Gastrocnemius medialis (tissue), 4 donors: ENCODE data around the gene COX20. TPM values are rescaled to one million over a fixed set of nuclear protein-coding genes. Genes with fewer than 3 reads are reported as not detected.

Experiments
- ATAC-seq, 2 donors: fragments of 150-250 bp; one replicate each; pipeline ENCODE4 v1.9.1; 2016
- DNase-seq, 2 donors: peaks; one replicate each; pipeline ENCODE4 v3.0.0-alpha.2; 2019
- H3K27ac ChIP-seq, 4 donors: fragments of 200-600 bp; sonication (generic); 1 replicate in 1 of 4; 2 replicates in 3 of 4; pipeline ENCODE4 v1.5.1; 2016 to 2018; ENCODE audit warnings: mild to moderate bottlenecking in 2 of 4, moderate library complexity in 1 of 4
- H3K27me3 ChIP-seq, 3 donors: fragments of 200-600 bp; sonication (generic) in 2 of 3; 1 replicate in 1 of 3; 2 replicates in 2 of 3; pipeline versions ENCODE4 v1.5.1 to v1.6.0; 2016 to 2019; ENCODE audit warnings: mild to moderate bottlenecking in 1 of 3, moderate library complexity in 1 of 3
- H3K36me3 ChIP-seq, 2 donors: fragments of 200-600 bp; sonication (generic) in 1 of 2; one replicate each; pipeline ENCODE4 v1.5.1; 2017 to 2018
- H3K4me1 ChIP-seq, 2 donors: fragments of 200-600 bp; sonication (generic) in 1 of 2; one replicate each; pipeline ENCODE4 v1.5.1; 2016 to 2017; ENCODE audit warnings: mild to moderate bottlenecking in 2 of 2
- H3K4me3 ChIP-seq, 4 donors: fragments of 200-600 bp; sonication (generic) in 3 of 4; 1 replicate in 1 of 4; 2 replicates in 3 of 4; pipeline ENCODE4 v1.5.1; 2016 to 2019; ENCODE audit warnings: mild to moderate bottlenecking in 2 of 4
- H3K9me3 ChIP-seq, 3 donors: fragments of 200-600 bp; sonication (generic) in 2 of 3; 1 replicate in 1 of 3; 2 replicates in 2 of 3; pipeline ENCODE4 v1.5.1; 2016 to 2019
- POLR2A ChIP-seq, 2 donors: fragments of 450-650 bp; IDR thresholded peaks; one replicate each; pipeline ENCODE4 v1.6.1; 2017; ENCODE audit warnings: antibody characterized with exemption in 2 of 2, mild to moderate bottlenecking in 2 of 2, moderate library complexity in 2 of 2
- in situ Hi-C, 4 donors: fragments of 200-750 bp; cut with MboI; loops; one replicate each; pipeline versions ENCODE4 v1.15.0 to v1.8.0; 2017; ENCODE audit warnings: low sequenced_read_pairs in 4 of 4
- intact Hi-C: fragments of 100-400 bp; cut with DNase I; formaldehyde crosslinking; loops from one replicate; pipeline ENCODE4 v1.15.1; 2023; ENCODE audit warnings: low total_unique reads
- total RNA-seq, 4 donors: library from RNA; depleted of rRNA; stranded (reverse); fragments of >200 nt; gene quantifications; one replicate each; pipeline versions ENCODE4 v1.1.0 to v1.2.3, GENCODE V29; 2016
- TF ChIP-seq, protein P1 (sequence below), 5 experiments: fragments of 450-650 bp in 3 of 5; fragments of 200-600 bp in 2 of 5; sonication (generic) in 2 of 5; IDR thresholded peaks in 4 of 5; conservative IDR thresholded peaks in 1 of 5; 1 replicate in 4 of 5; 2 replicates in 1 of 5; pipeline ENCODE4 v1.5.1; 2016 to 2019; ENCODE audit warnings: antibody characterized with exemption in 5 of 5, mild to moderate bottlenecking in 3 of 5, moderate library complexity in 3 of 5

The COX20 gene
- total RNA-seq, 4 donors from 2014 or later = 22.7 to 72.0 (median 35.4) TPM

DNA sequence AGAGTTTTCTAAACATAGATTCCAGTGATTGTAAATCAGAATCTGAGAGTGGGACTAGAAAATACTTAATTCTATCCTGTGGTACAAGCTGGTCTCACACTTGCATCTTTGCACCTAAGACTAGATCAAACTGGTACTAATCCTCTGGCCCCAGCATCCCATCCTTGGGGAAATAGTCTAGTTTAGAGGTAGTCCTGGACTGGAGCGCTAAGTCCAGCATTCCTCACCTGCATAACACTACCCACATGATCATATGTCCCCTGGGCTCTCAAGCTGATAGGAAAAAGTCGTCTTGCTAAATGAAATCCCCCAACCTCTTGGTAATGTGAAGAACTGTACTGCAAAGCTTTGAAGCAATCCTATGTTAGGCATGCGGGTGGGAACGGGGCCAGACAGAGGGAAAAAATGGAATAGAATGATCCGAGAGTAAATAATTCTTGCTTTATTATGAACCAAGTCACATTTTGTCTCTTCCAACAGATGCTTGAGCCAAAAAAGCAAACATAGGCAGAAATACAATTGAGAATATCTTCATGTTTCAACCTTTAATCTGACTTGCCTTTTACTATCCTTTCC lies 4.8 kb downstream of the COX20 start:
- peak overlapping the region; percentile 29 to 99 (median 68) for H3K27ac ChIP-seq

DNA sequence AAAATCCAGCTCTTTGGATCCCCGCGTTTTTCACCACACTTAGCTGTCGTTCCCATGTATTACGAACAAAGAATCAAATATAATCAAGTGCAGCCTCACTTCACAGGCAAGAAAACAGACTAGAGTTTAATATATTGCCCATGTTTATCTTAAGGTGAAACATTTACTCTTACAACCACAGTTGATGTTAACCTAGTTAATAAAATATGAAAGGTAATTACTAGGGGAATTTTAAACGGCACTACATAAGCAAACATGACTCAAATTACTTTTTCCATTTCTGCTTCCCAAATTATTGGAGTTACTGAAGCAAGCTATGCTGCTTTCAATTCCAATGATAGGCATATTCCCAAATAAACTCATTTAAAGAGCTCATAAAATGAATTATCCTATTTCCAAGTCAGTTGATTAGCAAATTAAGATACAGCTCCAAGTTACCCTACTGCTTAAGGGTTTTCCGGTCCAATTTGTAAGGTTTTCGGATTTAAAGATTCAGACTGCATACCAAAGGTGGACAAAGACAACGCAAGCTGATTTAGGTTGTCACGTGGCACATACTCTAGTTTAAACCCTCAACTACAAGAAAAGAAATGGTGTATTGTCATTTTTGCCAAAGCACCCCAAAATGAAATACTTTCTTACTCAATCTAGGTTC lies 5.9 kb downstream of the COX20 start:
- peaks cover 8 to 62% of the 10 kb centered on the region in 2 donors for H3K36me3 ChIP-seq
- in situ Hi-C loops = loop anchor here in 1 of 4 donors (25.0 kb wide), 1 partner anchor 1579 kb away; the partner anchor contains the start of genes CEP170 and SDCCAG8
- H3K4me1 ChIP-seq = peaks cover 24 to 39% of the 10 kb centered on the region in 2 donors
- intact Hi-C loops = no loop called here
- ATAC-seq = no peak
- TF ChIP-seq POLR2A (IDR thresholded peaks at IDR 0.05) = no peak
- TF ChIP-seq, protein P1, sequence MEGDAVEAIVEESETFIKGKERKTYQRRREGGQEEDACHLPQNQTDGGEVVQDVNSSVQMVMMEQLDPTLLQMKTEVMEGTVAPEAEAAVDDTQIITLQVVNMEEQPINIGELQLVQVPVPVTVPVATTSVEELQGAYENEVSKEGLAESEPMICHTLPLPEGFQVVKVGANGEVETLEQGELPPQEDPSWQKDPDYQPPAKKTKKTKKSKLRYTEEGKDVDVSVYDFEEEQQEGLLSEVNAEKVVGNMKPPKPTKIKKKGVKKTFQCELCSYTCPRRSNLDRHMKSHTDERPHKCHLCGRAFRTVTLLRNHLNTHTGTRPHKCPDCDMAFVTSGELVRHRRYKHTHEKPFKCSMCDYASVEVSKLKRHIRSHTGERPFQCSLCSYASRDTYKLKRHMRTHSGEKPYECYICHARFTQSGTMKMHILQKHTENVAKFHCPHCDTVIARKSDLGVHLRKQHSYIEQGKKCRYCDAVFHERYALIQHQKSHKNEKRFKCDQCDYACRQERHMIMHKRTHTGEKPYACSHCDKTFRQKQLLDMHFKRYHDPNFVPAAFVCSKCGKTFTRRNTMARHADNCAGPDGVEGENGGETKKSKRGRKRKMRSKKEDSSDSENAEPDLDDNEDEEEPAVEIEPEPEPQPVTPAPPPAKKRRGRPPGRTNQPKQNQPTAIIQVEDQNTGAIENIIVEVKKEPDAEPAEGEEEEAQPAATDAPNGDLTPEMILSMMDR (IDR thresholded peaks at IDR 0.05 in 4 of 5, conservative IDR thresholded peaks at IDR 0.05 in 1 of 5) = no peak
- H3K27ac ChIP-seq = peak overlapping the region; percentile 20 to 99 (median 40)
- H3K27me3 ChIP-seq = no peaks in the 10 kb centered on the region
- no peak for DNase-seq
- H3K4me3 ChIP-seq = no peak overlapping the region
- H3K9me3 ChIP-seq = no peaks in the 10 kb centered on the region

More for the DNA sequence above, 4.8 kb downstream of the COX20 start:
- peaks cover 26 to 43% of the 10 kb centered on the region in 2 donors for H3K4me1 ChIP-seq
- in situ Hi-C loops (loop anchor here in 1 of 4 donors (25.0 kb wide), 1 partner anchor 1578 kb away; the partner anchor contains the start of genes CEP170 and SDCCAG8), intact Hi-C loops (no loop called here)
- TF ChIP-seq POLR2A (IDR thresholded peaks at IDR 0.05) = no peak
- TF ChIP-seq, protein P1 (IDR thresholded peaks at IDR 0.05 in 4 of 5, conservative IDR thresholded peaks at IDR 0.05 in 1 of 5) = no peak
- H3K36me3 ChIP-seq = peaks cover 8 to 51% of the 10 kb centered on the region in 2 donors
- ATAC-seq (no peak), DNase-seq (no peak)
- H3K27me3 ChIP-seq = no peaks in the 10 kb centered on the region
- no peak overlapping the region for H3K4me3 ChIP-seq
- no peaks in the 10 kb centered on the region for H3K9me3 ChIP-seq

DNA sequence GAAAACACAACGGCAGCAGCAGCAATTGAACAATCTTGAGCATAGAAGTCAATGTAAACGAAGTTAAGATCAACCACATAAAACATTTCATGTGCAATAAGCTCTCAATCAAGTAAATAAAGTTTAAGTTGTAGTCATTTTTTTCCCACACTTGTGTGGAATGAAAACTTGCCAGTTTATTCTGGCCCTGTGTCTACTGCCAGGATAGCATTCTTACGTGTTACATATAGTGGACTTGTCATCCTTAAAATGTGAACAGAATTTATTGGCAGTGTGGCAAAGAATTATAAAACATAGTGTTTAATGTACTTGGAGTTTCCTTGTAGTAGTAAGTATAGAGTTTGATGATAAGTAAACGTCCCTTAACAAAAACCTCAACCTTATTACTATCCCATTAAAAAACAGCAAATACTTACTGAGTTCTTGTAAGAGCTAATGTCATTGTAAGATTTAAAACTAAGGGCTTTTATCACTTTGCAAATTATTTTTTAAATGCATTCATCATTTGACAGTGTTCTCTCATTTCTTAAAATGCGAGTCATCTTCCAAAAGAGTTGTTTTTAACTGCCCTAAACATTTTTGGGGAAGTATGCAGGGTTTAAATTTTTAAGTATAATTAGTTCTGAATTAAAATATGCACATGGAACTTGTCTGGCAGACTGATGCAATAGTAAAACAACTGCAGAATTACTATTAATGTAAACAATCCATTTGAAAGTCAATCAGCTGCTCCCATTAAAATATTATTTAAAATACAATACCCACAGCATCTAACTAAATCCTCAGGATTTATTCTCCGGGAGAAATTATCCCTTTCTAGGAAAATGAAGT lies 7.9 kb downstream of the COX20 start:
- DNase-seq (no peak), ATAC-seq (no peak)
- Histone ChIP-seq H3K9me3 (no peaks in the 10 kb centered on the region), H3K27me3 (no peaks in the 10 kb centered on the region), H3K27ac (peak overlapping the region in 2 of 4 donors; percentile 7 to 54), H3K36me3 (peaks cover 8 to 81% of the 10 kb centered on the region in 2 donors), H3K4me3 (no peak overlapping the region), H3K4me1 (peaks cover 16 to 22% of the 10 kb centered on the region in 2 donors)
- intact Hi-C loops (no loop called here), in situ Hi-C loops (loop anchor here in 1 of 4 donors (25.0 kb wide), 1 partner anchor 1581 kb away; the partner anchor contains the start of genes CEP170 and SDCCAG8)
- TF ChIP-seq, protein P1 (IDR thresholded peaks at IDR 0.05 in 4 of 5, conservative IDR thresholded peaks at IDR 0.05 in 1 of 5) = no peak
- TF ChIP-seq POLR2A (IDR thresholded peaks at IDR 0.05) = no peak

DNA sequence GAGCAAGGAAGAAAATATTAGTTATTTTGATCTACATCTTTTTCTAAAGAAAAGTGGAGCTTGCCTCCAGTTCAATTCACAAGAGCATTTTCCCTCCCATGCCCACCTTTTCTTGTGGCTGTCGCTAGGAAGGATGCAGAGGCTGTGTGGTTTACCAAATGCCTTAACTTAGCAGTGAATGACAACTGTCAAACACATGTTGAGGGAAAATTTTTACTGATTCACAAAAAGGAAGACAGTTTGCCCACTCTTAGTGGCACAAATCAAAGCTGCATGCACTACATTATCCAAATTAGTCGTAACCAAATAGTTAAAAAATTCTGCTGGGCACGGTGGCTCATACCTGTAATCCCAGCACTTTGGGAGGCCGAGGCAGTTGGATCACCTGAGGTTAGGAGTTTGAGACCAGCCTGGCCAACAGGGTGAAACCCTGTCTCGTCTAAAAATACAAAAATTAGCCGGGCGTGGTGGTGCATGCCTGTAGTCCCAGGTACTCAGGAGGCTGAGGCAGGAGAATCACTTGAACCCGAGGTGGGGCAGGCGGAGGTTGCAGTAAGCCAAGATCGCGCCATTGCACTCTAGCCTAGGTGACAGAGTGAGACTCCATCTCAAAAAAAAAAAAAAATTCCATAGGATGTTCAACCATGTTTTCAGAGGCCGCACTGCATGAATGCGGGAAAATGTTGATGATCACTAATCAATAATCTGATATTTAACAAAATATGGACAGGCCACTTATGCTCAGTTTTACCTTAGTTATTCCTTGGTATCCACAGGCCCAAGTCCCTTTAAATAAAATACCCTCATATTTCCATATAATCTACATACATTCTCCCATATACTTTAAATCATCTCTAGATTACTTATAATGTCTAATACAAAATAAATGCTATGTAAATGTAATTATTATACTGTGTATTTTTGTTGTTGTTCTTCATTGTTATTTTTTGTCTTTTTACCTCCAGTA lies 9.0 kb downstream of the COX20 start:
- no peak overlapping the region for H3K4me3 ChIP-seq
- H3K9me3 ChIP-seq = no peaks in the 10 kb centered on the region
- no peak for ATAC-seq
- H3K27me3 ChIP-seq = no peaks in the 10 kb centered on the region
- H3K4me1 ChIP-seq = peaks cover 16 to 22% of the 10 kb centered on the region in 2 donors
- in situ Hi-C loops (loop anchor here in 1 of 4 donors (25.0 kb wide), 1 partner anchor 1582 kb away; the partner anchor contains the start of genes CEP170 and SDCCAG8), intact Hi-C loops (no loop called here)
- H3K27ac ChIP-seq = peak overlapping the region in 1 of 4 donors; percentile 54
- TF ChIP-seq POLR2A (IDR thresholded peaks at IDR 0.05) = no peak
- TF ChIP-seq, protein P1 (IDR thresholded peaks at IDR 0.05 in 4 of 5, conservative IDR thresholded peaks at IDR 0.05 in 1 of 5) = no peak
- DNase-seq = no peak
- peaks cover 8 to 91% of the 10 kb centered on the region in 2 donors for H3K36me3 ChIP-seq
